ENCODE data around the gene ARHGEF38. TPM values are rescaled to one million over a fixed set of nuclear protein-coding genes. Genes with fewer than 3 reads are reported as not detected.

ARHGEF38 gene
- total RNA-seq, 4 donors from 2014 or later = 0.26 to 3.7 TPM; not detected in 2

GRCh38 chr4:105544520-105545286, 7.7 kb upstream of the ARHGEF38 start:
- H3K4me1 ChIP-seq = no peaks in the 10 kb centered on the region
- H3K4me3 ChIP-seq = no peak overlapping the region
- no peaks in the 10 kb centered on the region for H3K36me3 ChIP-seq
- no peaks in the 10 kb centered on the region for H3K27me3 ChIP-seq
- no peaks in the 10 kb centered on the region for H3K9me3 ChIP-seq
- TF ChIP-seq POLR2A (IDR thresholded peaks at IDR 0.05) (no peak), CTCF (IDR thresholded peaks at IDR 0.05) (no peak)
- no peak overlapping the region for H3K27ac ChIP-seq
- DNase-seq = no peak
- intact Hi-C loops (cut with DNase I; ENCODE audit: low total_unique reads) = no loop called here

GRCh38 chr4:105546086-105546485, 6.3 kb upstream of the ARHGEF38 start:
- TF ChIP-seq POLR2A (IDR thresholded peaks at IDR 0.05) = no peak
- no peak for TF ChIP-seq CTCF (IDR thresholded peaks at IDR 0.05)
- Histone ChIP-seq H3K4me3 (no peak overlapping the region), H3K4me1 (no peaks in the 10 kb centered on the region), H3K27me3 (no peaks in the 10 kb centered on the region), H3K9me3 (no peaks in the 10 kb centered on the region), H3K27ac (no peak overlapping the region), H3K36me3 (no peaks in the 10 kb centered on the region)
- intact Hi-C loops (cut with DNase I; ENCODE audit: low total_unique reads) = no loop called here
- no peak for DNase-seq

- Histone ChIP-seq H3K27ac (no peak overlapping the region), H3K36me3 (no peaks in the 10 kb centered on the region), H3K4me3 (no peak overlapping the region), H3K27me3 (no peaks in the 10 kb centered on the region), H3K4me1 (no peaks in the 10 kb centered on the region), H3K9me3 (no peaks in the 10 kb centered on the region)
- DNase-seq = no peak
- intact Hi-C loops (cut with DNase I; ENCODE audit: low total_unique reads) = no loop called here
- TF ChIP-seq CTCF (IDR thresholded peaks at IDR 0.05) (no peak), POLR2A (IDR thresholded peaks at IDR 0.05) (no peak)
Observed at GRCh38 chr4:105547769-105548168, 4.7 kb upstream of the ARHGEF38 start.

GRCh38 chr4:105548483-105548882, 3.9 kb upstream of the ARHGEF38 start:
- H3K27ac ChIP-seq = no peak overlapping the region
- no peaks in the 10 kb centered on the region for H3K27me3 ChIP-seq
- intact Hi-C loops (cut with DNase I; ENCODE audit: low total_unique reads) = no loop called here
- TF ChIP-seq POLR2A (IDR thresholded peaks at IDR 0.05) (no peak), CTCF (IDR thresholded peaks at IDR 0.05) (no peak)
- no peak for DNase-seq
- H3K4me1 ChIP-seq = no peaks in the 10 kb centered on the region
- no peaks in the 10 kb centered on the region for H3K9me3 ChIP-seq
- no peaks in the 10 kb centered on the region for H3K36me3 ChIP-seq
- H3K4me3 ChIP-seq = no peak overlapping the region

GRCh38 chr4:105550641-105551040, 1.8 kb upstream of the ARHGEF38 start:
- no peak for DNase-seq
- intact Hi-C loops (cut with DNase I; ENCODE audit: low total_unique reads) = no loop called here
- H3K36me3 ChIP-seq = no peaks in the 10 kb centered on the region
- TF ChIP-seq POLR2A (IDR thresholded peaks at IDR 0.05) (no peak), CTCF (IDR thresholded peaks at IDR 0.05) (no peak)
- no peaks in the 10 kb centered on the region for H3K4me1 ChIP-seq
- H3K4me3 ChIP-seq = no peak overlapping the region
- no peaks in the 10 kb centered on the region for H3K27me3 ChIP-seq
- no peak overlapping the region for H3K27ac ChIP-seq
- H3K9me3 ChIP-seq = no peaks in the 10 kb centered on the region

All from uterus (tissue), 4 donors.